Thyroid gland (tissue), 4 donors: ENCODE data around the gene FAM53A. TPM values are rescaled to one million over a fixed set of nuclear protein-coding genes. Genes with fewer than 3 reads are reported as not detected.

ENCODE experiments used
- DNase-seq, 2 donors: peaks; one replicate each; pipeline ENCODE4 v3.0.0-alpha.2; 2019
- H3K27ac ChIP-seq, 3 donors: fragments of 200-600 bp; sonication (generic); 1 replicate in 2 of 3; 2 replicates in 1 of 3; pipeline ENCODE4 v1.5.1; 2016 to 2019; ENCODE audit warnings: mild to moderate bottlenecking in 1 of 3, moderate library complexity in 1 of 3
- H3K27me3 ChIP-seq: fragments of 200-600 bp; sonication (generic); one replicate; pipeline ENCODE4 v1.5.1; 2019
- H3K36me3 ChIP-seq, 2 donors: fragments of 200-600 bp; sonication (generic); one replicate each; pipeline ENCODE4 v1.5.1; 2016 to 2019
- H3K4me1 ChIP-seq, 2 donors: fragments of 200-600 bp; sonication (generic); one replicate each; pipeline ENCODE4 v1.5.1; 2017 to 2019
- H3K4me3 ChIP-seq, 3 donors: fragments of 200-600 bp; sonication (generic); replicated peaks in 1 of 3; 1 replicate in 2 of 3; 2 replicates in 1 of 3; pipeline ENCODE4 v1.5.1; 2016; ENCODE audit warnings: mild to moderate bottlenecking in 1 of 3
- H3K9me3 ChIP-seq: fragments of 200-600 bp; sonication (generic); one replicate; pipeline ENCODE4 v1.5.1; 2017
- POLR2A ChIP-seq, 2 donors: fragments of 450-650 bp; IDR thresholded peaks; one replicate each; pipeline ENCODE4 v1.6.1; 2017; ENCODE audit warnings: antibody characterized with exemption in 2 of 2, mild to moderate bottlenecking in 2 of 2, moderate library complexity in 1 of 2
- WGBS, 2 donors: methylation state at CpG; one replicate each; pipeline ENCODE4 v1.1.5; 2017; 5-methylcytosine and 5-hydroxymethylcytosine counted together
- intact Hi-C: fragments of 100-400 bp; cut with DNase I; formaldehyde crosslinking; loops from one replicate; pipeline ENCODE4 v1.15.1; 2023
- small RNA-seq: library from RNA; depleted of rRNA; stranded (forward); fragments of <200 nt; gene quantifications from one replicate; pipeline ENCODE3, GENCODE V24; 2016
- total RNA-seq, 4 donors: library from RNA; depleted of rRNA; stranded (reverse); fragments of >200 nt; gene quantifications; one replicate each; pipeline ENCODE4 v1.2.3, GENCODE V29; 2016
- TF ChIP-seq, protein P1 (sequence below), 6 experiments: fragments of 200-600 bp in 3 of 6; fragments of 450-650 bp in 3 of 6; sonication (generic) in 3 of 6; IDR thresholded peaks; one replicate each; pipeline ENCODE4 v1.5.1; 2016 to 2019; ENCODE audit warnings: antibody characterized with exemption in 6 of 6, mild to moderate bottlenecking in 2 of 6, inconsistent platforms in 1 of 6, moderate library complexity in 1 of 6

The FAM53A gene
- total RNA-seq, 4 donors from 2014 or later = 17.5 to 34.9 (median 21.7) TPM

DNA sequence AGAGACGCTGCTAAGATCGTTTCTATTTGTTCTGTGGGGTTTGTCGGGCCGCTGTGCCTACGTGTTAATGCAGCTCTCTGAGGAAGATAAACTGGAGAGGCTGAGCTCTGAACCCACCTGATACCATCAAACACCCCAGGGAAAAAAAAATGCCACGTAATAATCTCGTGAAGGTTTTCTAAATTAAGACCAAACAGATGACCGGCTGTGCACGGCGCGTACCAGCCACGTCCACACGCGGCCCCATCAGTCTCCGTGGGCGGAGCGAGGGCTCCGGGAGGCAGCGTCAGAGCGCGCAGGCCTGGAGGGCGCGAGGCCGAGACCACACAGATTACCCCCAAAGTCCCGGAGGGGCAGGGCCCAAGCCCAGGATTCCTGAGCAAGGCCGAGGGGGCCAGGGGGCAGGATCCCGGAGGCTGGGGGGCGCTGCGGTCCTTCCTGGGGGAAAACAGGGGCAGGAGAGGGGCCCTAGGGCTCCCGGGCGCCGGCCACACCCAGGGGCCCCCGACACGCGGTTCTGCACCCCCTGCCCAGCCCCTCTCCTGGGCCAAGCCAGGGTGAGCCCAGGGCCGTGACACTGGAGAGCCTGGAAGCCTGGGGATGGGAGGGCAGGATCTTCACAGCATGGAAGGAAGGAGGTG is 91.9 kb downstream of the FAM53A start:
- H3K27ac ChIP-seq = no peak overlapping the region
- no peaks in the 10 kb centered on the region for H3K36me3 ChIP-seq
- no peak overlapping the region for H3K4me3 ChIP-seq
- H3K27me3 ChIP-seq = no peaks in the 10 kb centered on the region
- WGBS, 2 donors = 91 to 92% methylated on average over 24 to 26 of the region's 36 CpGs
- no peaks in the 10 kb centered on the region for H3K4me1 ChIP-seq
- intact Hi-C loops = no loop called here
- no peaks in the 10 kb centered on the region for H3K9me3 ChIP-seq
- TF ChIP-seq, protein P1, sequence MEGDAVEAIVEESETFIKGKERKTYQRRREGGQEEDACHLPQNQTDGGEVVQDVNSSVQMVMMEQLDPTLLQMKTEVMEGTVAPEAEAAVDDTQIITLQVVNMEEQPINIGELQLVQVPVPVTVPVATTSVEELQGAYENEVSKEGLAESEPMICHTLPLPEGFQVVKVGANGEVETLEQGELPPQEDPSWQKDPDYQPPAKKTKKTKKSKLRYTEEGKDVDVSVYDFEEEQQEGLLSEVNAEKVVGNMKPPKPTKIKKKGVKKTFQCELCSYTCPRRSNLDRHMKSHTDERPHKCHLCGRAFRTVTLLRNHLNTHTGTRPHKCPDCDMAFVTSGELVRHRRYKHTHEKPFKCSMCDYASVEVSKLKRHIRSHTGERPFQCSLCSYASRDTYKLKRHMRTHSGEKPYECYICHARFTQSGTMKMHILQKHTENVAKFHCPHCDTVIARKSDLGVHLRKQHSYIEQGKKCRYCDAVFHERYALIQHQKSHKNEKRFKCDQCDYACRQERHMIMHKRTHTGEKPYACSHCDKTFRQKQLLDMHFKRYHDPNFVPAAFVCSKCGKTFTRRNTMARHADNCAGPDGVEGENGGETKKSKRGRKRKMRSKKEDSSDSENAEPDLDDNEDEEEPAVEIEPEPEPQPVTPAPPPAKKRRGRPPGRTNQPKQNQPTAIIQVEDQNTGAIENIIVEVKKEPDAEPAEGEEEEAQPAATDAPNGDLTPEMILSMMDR (IDR thresholded peaks at IDR 0.05) = no peak
- no peak for TF ChIP-seq POLR2A (IDR thresholded peaks at IDR 0.05)
- DNase-seq = no peak

DNA sequence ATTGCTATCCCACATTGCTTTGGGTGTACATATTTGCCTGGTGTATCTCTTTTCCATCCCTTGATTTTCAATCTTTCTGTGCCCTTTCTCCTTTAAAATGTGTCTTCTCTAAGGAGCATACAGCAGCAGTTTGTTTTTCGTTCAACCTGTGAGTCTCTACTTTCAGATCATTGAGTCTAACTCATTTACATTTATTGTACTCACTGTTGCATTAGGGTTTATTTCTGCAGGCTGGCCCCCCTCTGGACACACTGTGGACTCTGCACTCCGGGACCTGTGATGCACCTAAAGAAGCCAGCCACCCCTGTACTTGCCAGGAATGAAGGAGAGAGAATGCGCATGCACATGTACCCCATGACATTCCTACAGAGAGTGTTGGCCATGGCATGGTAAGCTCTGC is 93.0 kb downstream of the FAM53A start:
- 93 to 96% methylated on average over 3 of the region's 3 CpGs for WGBS, 2 donors
- intact Hi-C loops = no loop called here
- Histone ChIP-seq H3K4me1 (no peaks in the 10 kb centered on the region), H3K27me3 (no peaks in the 10 kb centered on the region), H3K27ac (no peak overlapping the region), H3K4me3 (no peak overlapping the region), H3K9me3 (no peaks in the 10 kb centered on the region), H3K36me3 (no peaks in the 10 kb centered on the region)
- DNase-seq = no peak
- no peak for TF ChIP-seq POLR2A (IDR thresholded peaks at IDR 0.05)
- TF ChIP-seq, protein P1 (IDR thresholded peaks at IDR 0.05) = no peak

DNA sequence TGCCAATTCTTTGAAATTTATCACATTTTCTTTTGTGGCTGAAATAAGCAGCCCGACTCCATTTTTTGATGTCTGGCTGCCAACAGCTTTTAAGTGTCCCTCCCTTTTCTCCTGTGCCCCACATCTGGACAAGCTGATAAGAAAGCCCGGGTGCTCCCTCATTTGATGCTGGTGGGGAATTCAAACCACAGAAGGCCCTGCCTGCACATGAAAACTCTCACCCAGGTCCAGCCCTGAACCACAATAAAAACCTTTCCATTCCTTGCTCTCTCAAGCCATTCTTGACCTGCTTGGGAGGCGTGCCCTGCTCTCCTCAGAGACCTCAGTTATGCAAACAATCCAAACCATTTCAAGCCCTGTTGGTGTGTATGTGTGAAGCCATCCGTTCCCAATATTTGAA is 93.9 kb downstream of the FAM53A start:
- intact Hi-C loops = no loop called here
- Histone ChIP-seq H3K27ac (no peak overlapping the region), H3K4me1 (no peaks in the 10 kb centered on the region), H3K4me3 (no peak overlapping the region), H3K9me3 (no peaks in the 10 kb centered on the region), H3K27me3 (no peaks in the 10 kb centered on the region), H3K36me3 (no peaks in the 10 kb centered on the region)
- TF ChIP-seq POLR2A (IDR thresholded peaks at IDR 0.05) = no peak
- TF ChIP-seq, protein P1 (IDR thresholded peaks at IDR 0.05) = no peak
- DNase-seq = no peak
- WGBS, 2 donors = 62 to 71% methylated on average over 4 of the region's 4 CpGs

Small RNA genes within 50 kb of the gene (small RNA-seq; reads per million reads assigned to genes)
- gene RF00019 = not detected

Other genes with a start within 250 kb of the FAM53A start
- 10 to 100 TPM; 41.2 to 48.5 (median 43.3) TPM for gene SLBP, start 28.0 kb upstream of the FAM53A start, total RNA-seq
- gene TMEM129, start 37.0 kb upstream of the FAM53A start, total RNA-seq = 100 to 1,000 TPM in 2 of 4 donors, 10 to 100 TPM in 2; 64.8 to 138 (median 106) TPM
- 10 to 100 TPM in 1 of 4 donors, 1 to 10 TPM in 3; 4.8 to 10.3 (median 5.1) TPM for gene TACC3, start 37.2 kb upstream of the FAM53A start, total RNA-seq
- gene FGFR3, start 109.0 kb upstream of the FAM53A start, total RNA-seq = 1 to 10 TPM in 2 of 4 donors, under 1 TPM in 2; 0.78 to 5.1 (median 1.6) TPM
- gene LETM1, start 171.8 kb upstream of the FAM53A start, total RNA-seq = 10 to 100 TPM; 30.1 to 58.4 (median 49.0) TPM
- gene NSD2, start 187.1 kb upstream of the FAM53A start, total RNA-seq = 10 to 100 TPM; 30.9 to 63.7 (median 40.3) TPM